GM19043 (cell line): ENCODE results near the gene LRP1B.
"Not testable (repeated sequence)": the region's sequence is repeated elsewhere in the genome, so short reads cannot be mapped to it uniquely, and the experiment has no call there.

Experiments used
- ATAC-seq: cut with Tn5 transposase; IDR thresholded peaks from one replicate; pipeline ENCODE4 v1.9.1; 2021; ENCODE audit warnings: low read depth; ENCODE audit not compliant: unreplicated experiment

The LRP1B gene

DNA sequence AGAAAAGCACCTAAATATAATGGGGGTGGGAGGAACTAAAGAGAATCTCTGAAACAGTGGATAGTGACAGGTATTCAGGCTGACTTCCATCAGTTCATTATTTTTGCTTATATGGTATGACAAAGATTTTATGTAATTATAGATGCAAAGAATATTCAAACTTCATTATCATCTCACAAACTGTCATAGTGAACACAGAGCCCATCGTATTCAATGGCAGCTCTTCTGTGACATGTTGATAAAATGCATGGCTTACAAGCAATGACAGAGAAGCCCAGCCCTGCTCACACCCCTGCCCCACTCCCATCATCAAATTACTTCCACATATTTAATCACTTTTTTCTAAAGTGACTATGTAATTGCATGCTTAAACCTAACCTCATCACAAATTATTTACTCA, 904.3 kb downstream of the LRP1B start:
- no peak for ATAC-seq

DNA sequence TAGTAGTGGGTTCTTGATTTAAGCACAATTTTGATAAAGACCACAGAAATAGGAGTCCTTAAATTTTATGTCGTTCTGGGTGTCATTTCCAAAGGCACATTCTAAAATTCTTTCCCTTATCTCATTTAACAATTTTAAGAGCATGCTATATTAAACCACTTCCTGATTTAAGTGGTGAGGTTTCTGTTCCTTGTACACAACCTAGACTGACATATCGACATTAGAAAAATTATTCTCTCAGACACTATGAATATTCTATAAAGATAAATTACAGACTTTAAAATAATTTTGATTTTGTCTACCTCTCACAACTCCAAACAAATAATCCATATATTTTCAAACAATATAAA, 923.8 kb downstream of the LRP1B start:
- ATAC-seq: no peak

DNA sequence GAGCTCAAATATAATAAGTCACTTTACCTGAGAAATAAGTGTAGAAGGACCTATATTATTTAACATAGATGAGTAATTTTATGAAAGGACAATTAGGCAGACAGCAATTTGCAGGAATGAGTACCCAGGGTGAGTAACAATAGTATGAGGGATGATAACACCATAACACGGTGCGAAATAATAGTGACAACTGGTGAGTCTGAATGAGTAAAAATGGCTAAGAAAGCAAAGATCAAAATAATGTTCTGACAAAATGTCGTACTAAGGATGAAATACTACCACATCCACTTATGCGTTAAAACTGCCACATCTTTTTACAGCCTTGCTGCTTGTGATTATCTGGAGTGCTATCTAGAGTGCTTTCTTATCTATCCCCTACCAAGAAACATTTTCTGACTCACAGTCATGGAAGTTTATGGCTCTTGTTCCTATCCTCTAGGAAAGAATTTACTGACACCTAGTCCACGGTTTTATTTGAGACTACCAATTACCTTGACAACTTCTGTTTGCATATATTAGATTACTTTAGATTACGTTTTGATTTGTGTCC, 929.7 kb downstream of the LRP1B start:
- no peak for ATAC-seq

DNA sequence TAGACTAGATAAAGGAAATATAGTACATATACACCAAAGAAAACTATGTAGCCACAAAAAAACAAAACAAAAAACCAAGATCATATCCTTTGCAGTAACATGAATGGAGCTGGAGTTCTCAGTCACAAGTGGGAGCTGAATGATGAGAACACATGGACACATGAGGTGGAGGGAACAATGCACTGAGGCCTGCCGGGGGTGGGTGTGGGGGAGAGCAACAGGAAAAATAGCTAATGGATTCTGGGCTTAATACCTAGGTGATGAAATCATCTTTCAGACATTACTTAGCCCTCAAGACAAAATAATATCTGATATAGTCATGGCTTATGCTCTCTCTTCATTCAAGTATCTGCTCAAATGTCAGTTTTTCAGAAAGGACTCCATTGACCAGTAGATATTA, 930.6 kb downstream of the LRP1B start:
- ATAC-seq: no peak

DNA sequence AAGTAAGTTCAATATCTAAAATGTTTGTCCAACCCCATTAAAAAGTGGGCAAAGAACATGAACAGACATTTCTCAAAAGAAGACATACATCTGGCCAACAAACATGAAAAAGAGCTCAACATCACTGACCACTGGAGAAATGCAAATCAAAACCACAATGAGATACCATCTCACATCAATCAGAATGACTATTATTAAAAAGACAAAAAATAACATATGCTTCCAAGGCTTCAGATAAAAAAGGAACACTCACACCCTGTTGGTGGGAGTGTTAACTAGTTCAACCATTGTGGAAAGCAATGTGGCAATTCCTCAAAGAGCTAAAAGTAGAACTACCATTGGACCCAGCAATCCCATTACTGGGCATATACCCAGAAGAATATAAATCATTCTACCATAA, 931.1 kb downstream of the LRP1B start:
- ATAC-seq: no peak

DNA sequence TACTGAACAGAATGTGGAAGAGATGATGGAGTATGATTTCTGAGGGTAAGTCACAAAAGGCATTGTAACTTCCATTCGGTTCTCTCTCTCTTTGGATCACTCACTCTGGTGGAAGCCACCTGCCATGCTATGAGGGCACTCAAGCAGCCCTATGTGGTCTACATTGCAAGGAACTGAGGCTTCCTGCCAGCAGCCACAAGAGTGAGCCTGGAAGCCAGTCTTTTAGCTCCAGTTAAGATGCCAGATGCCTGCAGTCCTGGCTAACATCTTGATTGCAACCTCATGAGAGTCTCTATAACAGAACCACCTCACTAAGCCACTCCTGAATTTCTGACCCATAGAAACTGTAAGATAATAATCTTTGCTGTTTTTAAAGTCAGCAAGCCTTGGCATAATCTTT, 935.7 kb downstream of the LRP1B start:
- no peak for ATAC-seq

DNA sequence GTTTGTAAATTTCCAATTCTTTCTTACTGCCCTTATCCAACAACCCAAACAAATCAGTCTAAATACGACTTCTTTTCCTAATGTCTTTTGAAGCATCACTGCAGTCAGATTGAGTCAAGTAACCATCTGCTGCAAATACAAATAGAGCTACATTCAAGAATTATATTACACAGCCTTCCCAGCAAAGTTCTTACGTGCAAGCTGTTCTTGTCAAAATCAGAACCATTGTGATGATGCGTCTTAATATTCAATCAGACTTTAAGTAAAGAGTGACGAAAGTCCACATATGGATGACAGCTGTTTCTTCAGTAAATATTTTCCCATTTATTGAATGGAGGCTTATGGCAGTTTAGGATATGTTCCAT, 943.8 kb downstream of the LRP1B start:
- ATAC-seq: no peak

DNA sequence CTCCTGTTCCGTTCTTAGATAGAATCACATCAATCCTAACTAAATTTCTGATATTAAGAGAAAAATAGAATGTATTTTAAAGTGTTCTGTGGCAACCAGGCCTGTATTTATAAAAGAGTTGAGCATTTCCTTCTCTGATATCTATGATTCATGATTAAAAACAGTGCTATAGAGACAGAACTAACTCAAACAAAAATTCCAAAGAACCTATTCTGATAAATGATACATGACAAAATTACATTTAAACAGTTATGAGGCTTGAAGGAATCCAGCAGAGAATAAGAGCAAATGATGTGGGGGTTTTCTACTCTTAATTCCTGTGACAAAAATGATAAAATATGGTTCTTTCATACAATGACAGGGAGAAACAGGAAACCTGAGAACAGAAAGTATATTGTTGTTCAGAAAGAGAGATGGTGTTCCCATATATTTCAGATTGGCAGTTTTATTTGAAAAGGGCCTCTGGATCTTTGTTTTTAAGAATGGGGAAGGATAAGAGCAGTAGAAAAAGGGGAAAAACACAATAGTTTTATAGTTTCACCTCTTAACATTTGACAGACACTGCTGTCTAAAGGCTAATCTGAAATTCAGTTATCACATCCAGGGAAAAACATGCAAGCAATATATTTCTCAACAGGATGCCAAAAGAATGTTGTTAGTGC, 944.3 kb downstream of the LRP1B start:
- ATAC-seq: no peak

DNA sequence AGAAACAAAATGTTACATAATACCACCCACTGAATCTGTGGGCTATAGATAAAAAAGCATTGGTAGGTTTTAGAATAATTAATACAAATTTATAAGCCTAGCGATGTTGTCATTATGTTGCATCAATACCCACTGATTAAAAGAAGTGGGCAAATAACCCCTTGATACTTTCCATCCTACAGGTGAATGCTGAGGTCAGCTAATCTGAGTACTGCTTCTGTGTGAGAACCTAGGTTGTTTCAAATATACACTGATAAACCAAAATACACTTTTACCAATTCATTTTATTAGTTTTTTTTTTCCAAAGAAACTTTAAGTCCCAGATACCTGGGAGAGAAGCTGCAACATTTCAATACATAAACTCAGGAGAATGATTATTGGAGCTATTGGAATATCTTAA, 948.6 kb downstream of the LRP1B start:
- no peak for ATAC-seq

DNA sequence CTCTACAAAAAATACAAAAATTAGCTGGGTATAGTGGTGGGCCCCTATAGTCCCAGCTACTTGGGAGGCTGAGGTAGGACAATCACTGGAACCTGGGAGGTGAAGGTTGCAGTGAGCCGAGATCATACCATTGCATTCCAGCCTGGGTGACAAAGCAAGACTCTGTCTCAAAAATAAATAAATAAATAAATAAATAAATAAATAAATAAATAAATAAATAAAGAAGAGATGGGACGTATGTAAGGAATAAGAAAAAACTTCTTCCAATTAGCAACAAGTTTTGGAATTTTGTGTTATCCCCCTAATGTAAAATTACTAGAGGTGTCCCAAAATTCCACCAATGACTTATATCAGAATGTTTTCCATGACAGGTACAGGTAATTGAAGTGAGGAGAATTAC, 961.7 kb downstream of the LRP1B start:
- not testable (repeated sequence) for ATAC-seq

DNA sequence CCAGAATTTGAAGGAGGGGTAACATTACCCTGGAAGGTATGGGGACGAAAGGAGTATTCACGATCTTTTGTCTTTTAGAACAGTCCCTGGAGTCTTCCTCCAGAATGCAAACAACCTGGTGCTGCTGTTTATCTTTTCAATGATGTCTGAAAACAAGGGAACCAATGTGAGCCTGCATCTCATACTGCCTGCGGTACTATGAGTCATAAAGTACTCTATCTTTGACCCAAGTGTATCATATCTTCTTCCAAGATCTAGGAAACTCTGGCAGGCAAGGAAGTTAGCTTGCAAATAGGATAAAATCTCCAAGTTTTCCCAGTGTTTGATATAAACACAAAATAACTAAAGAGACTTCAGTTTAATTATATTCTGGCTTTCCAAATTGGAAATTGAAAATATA, 968.5 kb downstream of the LRP1B start:
- no peak for ATAC-seq

DNA sequence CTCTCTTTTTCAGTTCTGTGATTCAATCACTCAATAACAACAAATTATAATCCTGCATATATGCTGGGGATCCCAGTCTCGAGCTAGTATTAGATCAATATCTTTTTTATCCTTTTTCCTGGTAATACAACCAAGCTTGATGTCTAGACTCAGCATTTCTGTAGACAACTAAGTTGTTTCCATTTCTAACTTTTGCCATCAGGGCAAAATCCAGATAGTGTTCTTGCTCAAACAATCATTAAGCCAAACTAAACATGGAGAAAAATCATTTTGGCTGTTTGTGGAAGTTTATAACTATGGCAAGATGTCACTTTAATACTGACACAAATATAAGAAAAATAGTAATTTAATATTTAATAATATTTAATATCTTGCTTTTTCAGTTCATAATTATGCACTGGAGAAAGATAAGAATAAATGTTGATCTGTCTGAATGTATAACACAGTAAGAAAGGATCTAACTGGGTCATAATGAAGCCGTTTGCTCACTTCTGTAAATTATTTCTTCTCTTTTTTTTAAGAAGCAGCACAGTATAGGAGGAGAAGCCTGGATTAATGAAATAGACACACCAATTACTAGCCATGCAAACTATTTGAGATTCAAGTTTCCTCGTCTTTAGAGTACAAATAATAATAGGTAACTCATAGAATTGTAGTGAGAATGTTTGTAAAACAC, 979.1 kb downstream of the LRP1B start:
- no peak for ATAC-seq

DNA sequence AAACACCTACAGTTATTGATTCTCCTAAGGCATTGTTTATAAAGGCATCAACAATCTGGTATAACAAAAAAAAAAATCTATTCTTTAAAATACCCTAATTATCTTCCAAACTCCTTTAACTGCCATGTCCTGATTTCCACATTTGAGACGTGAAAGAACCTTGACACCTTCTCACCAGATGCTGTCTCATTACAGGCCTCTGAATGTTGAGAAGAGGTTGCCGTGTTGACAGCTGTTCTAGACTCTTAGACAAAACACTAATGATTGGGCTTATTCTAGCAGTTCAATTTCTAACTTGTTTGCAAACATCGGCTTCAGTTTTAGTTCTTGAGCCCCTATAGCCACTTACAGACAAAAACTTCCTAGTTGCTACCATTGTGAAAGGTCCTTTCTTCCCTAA, 988.8 kb downstream of the LRP1B start:
- ATAC-seq: no peak

DNA sequence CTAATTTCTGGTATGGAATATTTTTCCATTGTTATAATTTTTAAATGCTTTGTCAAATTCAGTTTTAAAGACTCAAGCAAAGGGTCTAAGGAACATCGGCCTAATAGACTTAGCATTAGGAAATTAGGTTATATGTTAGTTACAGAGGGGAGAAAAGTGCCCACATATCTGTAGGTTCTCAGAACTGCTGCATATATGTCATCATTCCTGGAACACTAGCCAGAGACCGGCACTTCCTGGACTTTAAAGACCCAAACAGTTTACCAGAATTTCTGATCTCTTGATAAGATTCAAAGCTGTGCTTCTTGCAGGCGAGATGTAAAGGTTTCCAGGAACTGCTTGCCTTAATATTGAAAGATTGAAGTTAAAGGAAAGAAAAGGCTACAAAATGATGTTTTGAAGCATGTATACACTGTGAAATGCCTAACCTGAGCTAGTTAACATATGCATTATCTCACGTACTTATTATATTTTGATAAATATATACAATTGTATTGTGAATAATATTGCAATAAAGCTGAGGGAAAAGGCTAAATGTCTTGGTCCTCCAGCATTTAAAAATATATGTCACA, 993.6 kb downstream of the LRP1B start:
- no peak for ATAC-seq

DNA sequence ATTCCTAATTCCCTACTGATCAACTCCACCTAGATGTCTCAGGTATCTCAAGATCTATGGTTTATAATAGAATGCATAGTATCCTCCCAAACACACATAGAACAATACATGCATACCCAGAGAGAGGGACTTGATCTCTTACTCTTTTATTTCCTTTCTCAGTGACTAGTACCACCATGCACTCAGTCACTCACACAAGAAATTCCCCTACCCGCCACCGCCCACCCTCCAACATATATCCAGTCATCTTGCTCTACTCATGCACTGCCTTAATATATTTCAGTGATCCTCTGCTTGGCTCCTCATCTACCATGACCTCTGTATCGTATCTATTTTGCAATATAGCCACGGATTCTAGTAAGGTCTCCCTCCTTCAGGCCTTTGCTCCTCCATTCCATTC, 996.9 kb downstream of the LRP1B start:
- ATAC-seq: no peak

DNA sequence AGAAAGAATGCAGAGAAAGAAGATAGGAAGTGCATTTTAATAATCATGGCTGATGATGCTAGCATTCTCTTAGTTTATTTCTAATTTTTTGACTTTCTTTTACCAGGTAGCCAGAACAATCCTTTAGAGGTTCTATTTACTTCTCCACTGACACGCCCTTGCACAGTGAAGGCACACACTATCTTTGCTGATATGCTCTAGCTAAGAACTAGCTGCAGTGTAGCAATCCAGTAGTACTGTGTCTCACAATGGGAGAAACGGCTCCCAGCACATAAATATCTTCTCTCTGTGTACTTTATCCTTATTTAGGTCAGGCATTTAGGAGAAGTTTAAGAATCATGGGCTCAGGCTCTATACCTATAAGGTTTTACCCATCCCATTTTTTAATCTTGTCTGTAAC, 1005.4 kb downstream of the LRP1B start:
- no peak for ATAC-seq

DNA sequence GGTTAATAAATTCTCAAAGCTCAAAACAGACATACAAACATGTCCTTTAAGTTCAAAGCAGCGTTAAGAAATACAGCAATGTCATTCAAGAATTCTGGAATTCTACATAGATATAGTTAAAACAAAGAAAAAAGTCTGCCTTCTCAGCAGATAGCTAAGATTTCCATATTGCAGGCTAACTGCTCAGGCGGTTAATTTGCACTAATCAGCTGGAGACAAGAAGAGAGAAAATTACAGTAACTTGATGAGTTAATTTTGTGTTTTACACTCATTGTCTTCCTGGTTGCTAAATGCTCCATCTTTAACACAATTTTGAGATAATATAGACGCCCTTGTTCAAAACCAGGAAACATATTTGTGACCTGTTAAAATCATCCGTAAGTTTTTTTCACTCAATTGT, 1012.0 kb downstream of the LRP1B start:
- no peak for ATAC-seq

DNA sequence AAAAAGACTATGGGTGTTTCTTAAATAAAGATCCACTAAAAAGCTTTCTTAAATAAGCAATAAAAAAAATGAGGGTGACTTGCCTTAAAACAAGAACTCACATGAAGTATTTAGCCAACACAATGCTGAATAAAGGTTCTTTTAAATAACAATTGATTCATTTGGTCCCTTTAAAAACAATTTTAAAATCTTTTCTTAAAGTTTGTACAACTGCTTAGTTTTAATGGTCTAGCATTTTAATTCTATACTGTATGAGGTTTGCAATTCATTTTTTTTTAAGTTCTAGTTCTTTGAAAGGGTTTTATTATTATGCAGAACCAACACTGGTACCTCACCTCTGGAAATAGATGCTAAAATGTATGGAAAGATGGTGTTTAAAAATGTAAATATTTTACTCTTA, 1017.5 kb downstream of the LRP1B start:
- ATAC-seq: no peak

DNA sequence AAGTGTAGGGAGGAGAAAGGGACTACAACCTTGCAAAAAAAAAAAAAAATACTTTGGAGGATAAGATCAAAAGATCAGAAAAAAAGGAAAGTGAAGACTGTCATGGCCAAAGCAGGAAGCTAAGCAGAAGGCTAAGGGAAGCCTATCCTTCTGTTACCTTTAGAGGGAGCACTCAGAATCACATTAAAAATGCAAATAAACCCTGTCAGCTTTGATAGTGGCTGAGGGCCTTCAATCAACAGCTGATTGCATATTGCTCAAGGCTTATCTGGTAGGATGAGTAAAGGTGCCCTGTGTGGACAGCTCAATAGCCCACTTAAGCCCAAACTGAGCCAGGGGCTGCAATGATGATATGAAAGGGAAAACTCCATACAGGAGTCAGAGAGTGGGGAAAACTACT, 1021.2 kb downstream of the LRP1B start:
- ATAC-seq: no peak

DNA sequence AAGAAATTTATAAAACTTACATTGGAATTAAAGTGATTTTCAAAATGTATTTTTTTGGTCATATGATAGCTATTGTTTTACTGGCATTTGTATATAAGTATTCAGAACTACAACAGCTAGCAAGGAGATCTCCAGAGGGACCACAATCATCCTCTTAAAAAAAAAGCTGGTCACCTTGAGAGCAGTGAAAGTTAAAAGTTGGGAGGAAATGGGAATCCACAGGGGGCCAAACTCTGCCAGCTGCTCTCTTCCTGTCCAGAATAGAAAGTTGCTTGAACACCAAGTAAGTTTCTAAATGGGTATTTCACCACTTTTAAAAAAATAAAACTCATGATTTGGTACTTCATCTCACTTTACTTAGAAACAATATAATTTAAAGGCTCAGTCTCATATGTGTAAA, 1025.1 kb downstream of the LRP1B start:
- no peak for ATAC-seq

DNA sequence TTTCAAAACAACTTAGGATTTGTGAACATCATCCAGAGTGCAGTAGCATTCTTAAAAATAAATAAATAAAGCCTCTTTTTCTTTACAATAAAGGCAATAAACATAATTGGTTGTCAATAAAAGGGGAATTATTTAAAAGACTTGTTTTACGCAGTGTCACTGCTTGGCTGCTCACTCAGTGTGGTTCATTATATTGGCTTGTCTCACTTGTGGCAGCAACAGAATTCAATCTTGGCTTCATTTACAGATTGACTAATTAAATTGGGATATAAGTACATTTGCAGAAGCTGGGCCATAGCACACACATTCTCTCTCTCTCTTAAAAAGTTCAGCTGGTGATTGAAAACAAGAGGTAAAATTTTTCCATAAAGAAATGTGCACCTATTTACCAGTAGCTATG, 1027.6 kb downstream of the LRP1B start:
- no peak for ATAC-seq

DNA sequence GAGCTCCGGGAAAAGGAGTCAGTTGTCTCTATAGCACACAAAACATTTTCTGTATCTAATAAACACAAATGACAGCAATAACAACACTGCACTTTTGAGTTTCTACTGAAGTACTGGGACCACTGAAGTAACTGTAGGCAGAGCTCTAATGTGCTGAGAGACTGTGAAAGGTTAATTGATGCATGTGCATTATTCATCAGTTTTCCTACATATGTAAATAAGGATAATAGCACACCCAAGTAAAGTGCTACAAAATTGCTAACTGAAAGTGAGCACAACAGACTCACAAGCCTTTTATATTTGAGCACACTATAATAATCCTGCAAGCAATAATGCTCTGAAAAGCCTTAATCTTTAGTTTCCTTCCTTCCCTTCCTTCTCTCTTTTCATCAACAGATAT, 1051.6 kb downstream of the LRP1B start:
- ATAC-seq: no peak
